ENCODE data around the gene HOXB7. TPM values are rescaled to one million over a fixed set of nuclear protein-coding genes. Genes with fewer than 3 reads are reported as not detected.

HOXB7 gene
- polyA plus RNA-seq, 1 experiment = not detected

GRCh38 chr17:48631693-48632578, 21.1 kb upstream of the HOXB7 start:
- POLR2A ChIA-PET = no interaction called here
- Histone ChIP-seq H3K4me3 (ENCODE audit: low read depth, low read length) (no peak overlapping the region), H3K27me3 (ENCODE audit: control insufficient read depth, insufficient read depth, low read length) (peaks cover 85% of the 10 kb centered on the region), H3K36me3 (ENCODE audit: control insufficient read depth, insufficient read depth, low read length) (no peaks in the 10 kb centered on the region)
- DNase-seq (ENCODE audit: low read depth) = no peak
- CTCF ChIA-PET = interaction anchor here (0.7 to 1.6 kb wide), 4 partner anchors 8 to 13 kb away, joined by 3 to 5 read pairs (median 4); no protein-coding TSS in a partner anchor
- no peak for TF ChIP-seq CTCF (IDR thresholded peaks at IDR 0.05; ENCODE audit: insufficient read depth, low read depth, low read length)

GRCh38 chr17:48630925-48631692, 20.3 kb upstream of the HOXB7 start:
- peaks cover 87% of the 10 kb centered on the region for H3K27me3 ChIP-seq (ENCODE audit: control insufficient read depth, insufficient read depth, low read length)
- H3K36me3 ChIP-seq (ENCODE audit: control insufficient read depth, insufficient read depth, low read length) = no peaks in the 10 kb centered on the region
- TF ChIP-seq CTCF (IDR thresholded peaks at IDR 0.05; ENCODE audit: insufficient read depth, low read depth, low read length) = no peak
- ChIA-PET POLR2A (no interaction called here), CTCF (interaction anchor here (1.1 to 1.6 kb wide), 3 partner anchors 7 to 12 kb away, joined by 4 to 5 read pairs (median 5); no protein-coding TSS in a partner anchor)
- no peak overlapping the region for H3K4me3 ChIP-seq (ENCODE audit: low read depth, low read length)
- DNase-seq (ENCODE audit: low read depth) = no peak

GRCh38 chr17:48630009-48630924, 19.4 kb upstream of the HOXB7 start:
- Histone ChIP-seq H3K4me3 (ENCODE audit: low read depth, low read length) (no peak overlapping the region), H3K27me3 (ENCODE audit: control insufficient read depth, insufficient read depth, low read length) (peaks cover 86% of the 10 kb centered on the region), H3K36me3 (ENCODE audit: control insufficient read depth, insufficient read depth, low read length) (no peaks in the 10 kb centered on the region)
- no peak for TF ChIP-seq CTCF (IDR thresholded peaks at IDR 0.05; ENCODE audit: insufficient read depth, low read depth, low read length)
- CTCF ChIA-PET = interaction anchor here (0.8 to 2.0 kb wide), 3 partner anchors 12 to 29 kb away, joined by 3 to 6 read pairs (median 3); no protein-coding TSS in a partner anchor
- DNase-seq (ENCODE audit: low read depth) = no peak
- POLR2A ChIA-PET = no interaction called here

- CTCF ChIA-PET = interaction anchor here (0.8 to 2.0 kb wide), 3 partner anchors 11 to 28 kb away, joined by 3 to 6 read pairs (median 3); no protein-coding TSS in a partner anchor
- no peak for TF ChIP-seq CTCF (IDR thresholded peaks at IDR 0.05; ENCODE audit: insufficient read depth, low read depth, low read length)
- H3K27me3 ChIP-seq (ENCODE audit: control insufficient read depth, insufficient read depth, low read length) = peaks cover 86% of the 10 kb centered on the region
- POLR2A ChIA-PET = no interaction called here
- no peaks in the 10 kb centered on the region for H3K36me3 ChIP-seq (ENCODE audit: control insufficient read depth, insufficient read depth, low read length)
- no peak overlapping the region for H3K4me3 ChIP-seq (ENCODE audit: low read depth, low read length)
- no peak for DNase-seq (ENCODE audit: low read depth)
Observed at GRCh38 chr17:48629411-48629759, 18.6 kb upstream of the HOXB7 start.
